Measurements from ENCODE around the gene USP9Y. TPM values are rescaled to one million over a fixed set of nuclear protein-coding genes. Genes with fewer than 3 reads are reported as not detected.
A peak's percentile ranks its signal among the peaks of the same experiment; 100 is the strongest.
"Not testable (repeated sequence)": the region's sequence is repeated elsewhere in the genome, so short reads cannot be mapped to it uniquely, and the experiment has no call there.

The USP9Y gene, protein sequence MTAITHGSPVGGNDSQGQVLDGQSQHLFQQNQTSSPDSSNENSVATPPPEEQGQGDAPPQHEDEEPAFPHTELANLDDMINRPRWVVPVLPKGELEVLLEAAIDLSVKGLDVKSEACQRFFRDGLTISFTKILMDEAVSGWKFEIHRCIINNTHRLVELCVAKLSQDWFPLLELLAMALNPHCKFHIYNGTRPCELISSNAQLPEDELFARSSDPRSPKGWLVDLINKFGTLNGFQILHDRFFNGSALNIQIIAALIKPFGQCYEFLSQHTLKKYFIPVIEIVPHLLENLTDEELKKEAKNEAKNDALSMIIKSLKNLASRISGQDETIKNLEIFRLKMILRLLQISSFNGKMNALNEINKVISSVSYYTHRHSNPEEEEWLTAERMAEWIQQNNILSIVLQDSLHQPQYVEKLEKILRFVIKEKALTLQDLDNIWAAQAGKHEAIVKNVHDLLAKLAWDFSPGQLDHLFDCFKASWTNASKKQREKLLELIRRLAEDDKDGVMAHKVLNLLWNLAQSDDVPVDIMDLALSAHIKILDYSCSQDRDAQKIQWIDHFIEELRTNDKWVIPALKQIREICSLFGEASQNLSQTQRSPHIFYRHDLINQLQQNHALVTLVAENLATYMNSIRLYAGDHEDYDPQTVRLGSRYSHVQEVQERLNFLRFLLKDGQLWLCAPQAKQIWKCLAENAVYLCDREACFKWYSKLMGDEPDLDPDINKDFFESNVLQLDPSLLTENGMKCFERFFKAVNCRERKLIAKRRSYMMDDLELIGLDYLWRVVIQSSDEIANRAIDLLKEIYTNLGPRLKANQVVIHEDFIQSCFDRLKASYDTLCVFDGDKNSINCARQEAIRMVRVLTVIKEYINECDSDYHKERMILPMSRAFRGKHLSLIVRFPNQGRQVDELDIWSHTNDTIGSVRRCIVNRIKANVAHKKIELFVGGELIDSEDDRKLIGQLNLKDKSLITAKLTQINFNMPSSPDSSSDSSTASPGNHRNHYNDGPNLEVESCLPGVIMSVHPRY (N-terminal part only)
- total RNA-seq (not detected), polyA plus RNA-seq (1 to 10 TPM in 1 of 2 donors, not detected in 1; 6.3 TPM)
- long read RNA-seq, donor 1, result 0 reads
- long read RNA-seq, donor 2, result 0 reads

DNA sequence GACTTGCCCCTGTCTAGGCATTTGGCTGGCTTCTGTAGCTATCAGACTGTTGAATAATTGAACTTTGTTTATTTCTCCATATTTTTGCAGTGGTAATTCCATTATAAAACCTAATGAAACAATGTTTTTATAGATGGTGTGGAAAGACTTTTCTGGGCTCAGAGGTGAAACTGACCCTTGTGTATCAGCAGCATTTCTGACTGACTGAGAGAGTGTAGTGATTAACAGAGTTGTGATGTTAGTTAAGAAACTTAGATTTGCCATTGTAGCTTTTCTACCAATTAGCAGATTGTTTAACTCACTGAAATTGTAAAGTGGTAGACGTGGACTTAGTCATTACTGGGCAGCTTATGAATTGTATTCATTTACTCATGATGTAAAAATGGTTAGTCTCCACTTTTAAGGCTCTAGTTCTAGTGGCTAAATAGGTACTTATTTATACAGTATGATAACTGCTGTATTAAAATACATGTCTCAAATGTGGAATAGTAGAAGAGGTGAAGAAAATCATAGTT lies at the start of gene USP9Y:
USP9Y (plus strand) TSS at position 51 of the 515 bp plus-strand sequence. CDS start 8,217 bp downstream, outside the sequence.
- Histone ChIP-seq H3K4me1 (ENCODE audit: control insufficient read depth in 1 of 2, insufficient read depth in 2 of 2, low read length in 2 of 2) (no peaks in the 10 kb centered on the region), H3K4me3 (ENCODE audit: low read length in 2 of 2) (no peak within 1 kb of the TSS), H3K27ac (ENCODE audit: low read depth in 1 of 2, low read length in 2 of 2) (no peak within 1 kb of the TSS), H3K36me3 (ENCODE audit: control insufficient read depth in 1 of 2, insufficient read depth in 2 of 2, low read length in 1 of 2) (no peaks in the 10 kb centered on the region), H3K9me3 (ENCODE audit: control insufficient read depth, low read length) (no peaks in the 10 kb centered on the region), H3K27me3 (ENCODE audit: control insufficient read depth in 1 of 2, insufficient read depth in 2 of 2, low read length in 1 of 2) (no peaks in the 10 kb centered on the region)
- 89% methylated on average over 1 of the region's 1 CpG; no CpG with 5 or more reads in 1 of the 2 donors for WGBS, 2 donors
- DNase-seq (no peak), ATAC-seq (ENCODE audit: low FRiP score) (no peak)
- intact Hi-C loops (cut with DNase I), result no loop called here

DNA sequence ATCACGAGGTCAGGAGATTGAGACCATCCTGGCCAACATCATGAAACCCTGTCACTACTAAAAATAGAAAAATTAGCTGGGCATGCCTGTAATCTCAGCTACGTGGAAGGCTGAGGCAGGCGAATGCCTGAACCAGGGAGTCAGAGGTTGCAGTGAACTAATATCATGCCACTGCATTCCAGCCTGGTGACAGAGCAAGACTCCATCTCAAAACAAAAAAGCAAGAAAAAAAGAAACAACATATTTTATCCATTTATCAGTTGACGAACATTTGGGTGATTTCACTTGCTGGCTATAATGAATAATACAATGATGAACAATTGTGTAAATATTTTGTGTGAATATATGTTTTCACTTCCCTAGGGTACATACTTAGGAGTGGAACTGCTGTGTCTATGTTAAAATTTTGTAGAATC lies 49.4 kb upstream of the USP9Y start:
- DNase-seq (no peak), ATAC-seq (ENCODE audit: low FRiP score) (no peak)
- WGBS, 2 donors, result 6% methylated on average over 4 of the region's 4 CpGs; no CpG with 5 or more reads in 1 of the 2 donors
- H3K4me3 ChIP-seq (ENCODE audit: low read length in 2 of 2), result no peak overlapping the region
- intact Hi-C loops (cut with DNase I), result no loop called here
- H3K36me3 ChIP-seq (ENCODE audit: control insufficient read depth in 1 of 2, insufficient read depth in 2 of 2, low read length in 1 of 2), result no peaks in the 10 kb centered on the region
- H3K27ac ChIP-seq (ENCODE audit: low read depth in 1 of 2, low read length in 2 of 2), result no peak overlapping the region
- H3K27me3 ChIP-seq (ENCODE audit: control insufficient read depth in 1 of 2, insufficient read depth in 2 of 2, low read length in 1 of 2), result no peaks in the 10 kb centered on the region
- H3K4me1 ChIP-seq (ENCODE audit: control insufficient read depth in 1 of 2, insufficient read depth in 2 of 2, low read length in 2 of 2), result no peaks in the 10 kb centered on the region
- no peaks in the 10 kb centered on the region for H3K9me3 ChIP-seq (ENCODE audit: control insufficient read depth, low read length)

DNA sequence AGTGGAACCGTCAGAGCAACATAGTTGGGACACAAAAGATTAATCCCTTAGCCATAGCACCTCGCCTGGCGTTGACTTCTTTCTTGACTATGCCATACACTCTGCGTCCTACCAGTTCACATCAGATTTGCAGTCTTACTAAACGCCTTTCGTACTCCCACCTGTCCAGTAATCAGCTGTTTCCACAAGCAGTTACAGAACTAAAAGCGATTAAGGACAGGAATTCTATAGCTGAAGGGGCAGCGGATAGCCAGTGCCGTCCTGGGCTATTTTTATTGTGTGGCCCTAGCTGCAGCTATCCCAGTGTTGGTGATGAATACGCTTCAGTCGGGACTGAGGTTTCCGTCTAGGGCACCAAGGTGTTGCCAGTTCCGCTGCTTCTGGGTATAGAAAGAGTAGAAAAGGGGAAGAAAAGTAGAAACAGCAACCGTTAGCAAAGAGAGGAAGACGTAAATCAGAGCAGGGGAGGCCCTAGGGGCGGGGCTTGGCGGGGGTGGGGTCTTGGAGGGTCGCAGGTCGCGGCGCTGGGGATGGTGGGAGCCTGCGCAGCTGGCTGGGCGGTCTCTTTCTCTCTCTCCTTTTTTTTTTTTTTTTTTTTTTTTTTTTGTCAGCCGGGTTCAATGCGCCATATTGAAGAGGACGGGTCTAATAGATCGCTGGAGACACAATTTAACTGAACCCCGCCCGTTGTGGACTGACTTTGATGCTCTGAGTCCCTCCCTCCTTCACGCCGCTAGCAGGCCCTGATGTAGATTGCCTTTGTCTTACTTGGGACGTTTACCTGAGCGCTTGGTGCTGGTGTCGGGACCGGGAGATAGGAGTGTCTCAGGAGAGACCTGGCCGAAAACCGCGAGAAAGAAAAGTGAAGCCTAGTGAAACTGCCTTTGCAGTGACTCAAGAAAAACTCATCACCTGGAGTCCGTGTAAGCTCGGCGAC lies 39.0 kb upstream of the USP9Y start:
- Histone ChIP-seq H3K27ac (ENCODE audit: low read depth in 1 of 2, low read length in 2 of 2) (peak overlapping the region in 1 of 2 donors; percentile 92), H3K4me1 (ENCODE audit: control insufficient read depth in 1 of 2, insufficient read depth in 2 of 2, low read length in 2 of 2) (no peaks in the 10 kb centered on the region), H3K36me3 (ENCODE audit: control insufficient read depth in 1 of 2, insufficient read depth in 2 of 2, low read length in 1 of 2) (no peaks in the 10 kb centered on the region), H3K9me3 (ENCODE audit: control insufficient read depth, low read length) (no peaks in the 10 kb centered on the region), H3K4me3 (ENCODE audit: low read length in 2 of 2) (peak overlapping the region in 1 of 2 donors; percentile 97), H3K27me3 (ENCODE audit: control insufficient read depth in 1 of 2, insufficient read depth in 2 of 2, low read length in 1 of 2) (no peaks in the 10 kb centered on the region)
- ATAC-seq (ENCODE audit: low FRiP score), result no peak
- intact Hi-C loops (cut with DNase I), result no loop called here
- WGBS, 2 donors, result 0% methylated on average over 41 of the region's 41 CpGs; no CpG with 5 or more reads in 1 of the 2 donors
- DNase-seq, result no peak

DNA sequence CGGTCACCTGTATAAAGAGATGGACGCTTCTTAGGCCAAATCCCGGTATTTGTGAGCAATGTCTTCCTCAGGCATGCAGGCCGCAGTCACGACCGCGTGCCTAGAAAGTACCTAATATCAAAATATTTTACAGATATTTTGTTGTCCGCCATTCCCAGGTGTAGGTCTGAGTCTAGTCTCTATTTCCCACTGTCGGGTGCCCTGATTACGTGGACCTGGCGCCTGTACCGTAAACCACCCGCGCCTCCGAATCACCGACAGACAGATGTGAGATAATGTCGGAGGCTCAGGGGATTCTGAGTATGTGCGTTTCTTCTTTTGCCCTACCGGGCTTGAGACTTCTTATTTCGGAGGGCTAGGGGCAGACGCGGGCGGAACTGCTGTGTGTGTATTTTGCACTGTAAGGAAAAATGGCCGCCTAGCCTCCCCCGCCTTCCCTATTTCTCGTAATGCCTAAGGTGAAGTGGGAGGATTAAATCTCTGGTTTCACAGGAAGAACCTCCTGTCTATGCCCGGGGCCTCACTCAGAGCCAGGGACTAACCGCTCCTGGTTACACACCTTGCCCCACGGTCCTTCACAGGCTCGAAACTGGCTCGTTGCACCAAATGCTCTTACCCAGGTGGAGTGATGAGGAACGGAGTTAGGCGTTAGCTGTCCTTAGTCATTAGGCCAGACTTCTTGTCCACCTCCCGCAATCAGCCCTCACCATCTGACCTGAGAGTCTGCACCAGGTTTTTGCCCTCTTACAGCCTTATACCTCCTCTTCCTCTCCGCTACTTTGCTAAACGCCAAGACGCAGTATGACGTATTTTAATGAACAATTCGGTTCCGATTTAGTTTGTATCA lies 38.1 kb upstream of the USP9Y start:
- Histone ChIP-seq H3K9me3 (ENCODE audit: control insufficient read depth, low read length) (no peaks in the 10 kb centered on the region), H3K27me3 (ENCODE audit: control insufficient read depth in 1 of 2, insufficient read depth in 2 of 2, low read length in 1 of 2) (no peaks in the 10 kb centered on the region), H3K4me3 (ENCODE audit: low read length in 2 of 2) (peak overlapping the region in 1 of 2 donors; percentile 97), H3K36me3 (ENCODE audit: control insufficient read depth in 1 of 2, insufficient read depth in 2 of 2, low read length in 1 of 2) (no peaks in the 10 kb centered on the region), H3K4me1 (ENCODE audit: control insufficient read depth in 1 of 2, insufficient read depth in 2 of 2, low read length in 2 of 2) (no peaks in the 10 kb centered on the region), H3K27ac (ENCODE audit: low read depth in 1 of 2, low read length in 2 of 2) (peak overlapping the region in 1 of 2 donors; percentile 90)
- ATAC-seq (ENCODE audit: low FRiP score) (no peak), DNase-seq (no peak)
- 0% methylated on average over 40 of the region's 40 CpGs; no CpG with 5 or more reads in 1 of the 2 donors for WGBS, 2 donors
- intact Hi-C loops (cut with DNase I), result no loop called here

DNA sequence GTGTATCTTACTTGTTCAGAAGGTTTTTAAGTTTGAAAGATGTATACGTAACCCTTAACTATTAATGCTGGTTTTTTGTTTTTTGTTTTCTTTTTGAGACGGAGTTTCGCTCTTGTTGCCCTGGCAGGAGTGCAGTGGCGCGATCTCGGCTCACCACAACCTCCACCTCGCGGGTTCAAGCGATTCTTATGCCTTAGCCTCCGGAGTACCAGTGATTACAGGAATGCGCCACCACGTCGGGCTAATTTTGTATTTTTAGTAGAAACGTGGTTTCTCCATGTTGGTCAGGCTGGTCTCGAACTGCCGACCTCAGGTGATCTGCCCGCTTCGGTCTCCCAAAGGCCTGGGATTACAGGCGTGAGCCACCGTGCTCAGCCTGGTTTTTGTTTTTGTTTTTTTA lies 37.2 kb upstream of the USP9Y start:
- H3K27ac ChIP-seq (ENCODE audit: low read depth in 1 of 2, low read length in 2 of 2); H3K9me3 ChIP-seq (ENCODE audit: control insufficient read depth, low read length); DNase-seq; intact Hi-C loops (cut with DNase I); H3K4me3 ChIP-seq (ENCODE audit: low read length in 2 of 2); ATAC-seq (ENCODE audit: low FRiP score); H3K36me3 ChIP-seq (ENCODE audit: control insufficient read depth in 1 of 2, insufficient read depth in 2 of 2, low read length in 1 of 2); H3K4me1 ChIP-seq (ENCODE audit: control insufficient read depth in 1 of 2, insufficient read depth in 2 of 2, low read length in 2 of 2); H3K27me3 ChIP-seq (ENCODE audit: control insufficient read depth in 1 of 2, insufficient read depth in 2 of 2, low read length in 1 of 2): not testable (repeated sequence)
- 53% methylated on average over 20 of the region's 20 CpGs; no CpG with 5 or more reads in 1 of the 2 donors for WGBS, 2 donors

DNA sequence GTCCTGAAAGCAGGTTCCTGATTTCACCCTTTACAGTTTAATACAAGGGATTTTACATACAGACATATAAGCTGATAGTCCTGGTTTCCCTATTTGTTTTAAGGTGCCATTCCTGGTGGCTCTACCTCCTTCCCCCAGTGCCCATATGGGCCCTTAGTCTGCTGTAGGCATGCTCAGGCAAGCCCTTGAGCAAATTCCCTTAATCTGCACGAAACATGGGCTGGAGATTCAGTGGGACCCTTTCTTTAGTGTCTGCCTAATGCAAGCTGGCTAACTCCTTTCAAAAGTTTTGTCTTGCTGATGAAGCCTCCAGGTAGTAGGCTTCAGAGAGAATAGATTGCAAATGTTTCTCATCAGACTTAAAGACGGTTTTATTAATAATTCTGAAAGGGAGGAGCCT lies 22.9 kb upstream of the USP9Y start:
- Histone ChIP-seq H3K27me3 (ENCODE audit: control insufficient read depth in 1 of 2, insufficient read depth in 2 of 2, low read length in 1 of 2) (no peaks in the 10 kb centered on the region), H3K9me3 (ENCODE audit: control insufficient read depth, low read length) (no peaks in the 10 kb centered on the region), H3K36me3 (ENCODE audit: control insufficient read depth in 1 of 2, insufficient read depth in 2 of 2, low read length in 1 of 2) (no peaks in the 10 kb centered on the region), H3K4me3 (ENCODE audit: low read length in 2 of 2) (no peak overlapping the region), H3K27ac (ENCODE audit: low read depth in 1 of 2, low read length in 2 of 2) (no peak overlapping the region), H3K4me1 (ENCODE audit: control insufficient read depth in 1 of 2, insufficient read depth in 2 of 2, low read length in 2 of 2) (no peaks in the 10 kb centered on the region)
- 94% methylated on average over 2 of the region's 2 CpGs; no CpG with 5 or more reads in 1 of the 2 donors for WGBS, 2 donors
- intact Hi-C loops (cut with DNase I), result no loop called here
- ATAC-seq (ENCODE audit: low FRiP score) (no peak), DNase-seq (no peak)

DNA sequence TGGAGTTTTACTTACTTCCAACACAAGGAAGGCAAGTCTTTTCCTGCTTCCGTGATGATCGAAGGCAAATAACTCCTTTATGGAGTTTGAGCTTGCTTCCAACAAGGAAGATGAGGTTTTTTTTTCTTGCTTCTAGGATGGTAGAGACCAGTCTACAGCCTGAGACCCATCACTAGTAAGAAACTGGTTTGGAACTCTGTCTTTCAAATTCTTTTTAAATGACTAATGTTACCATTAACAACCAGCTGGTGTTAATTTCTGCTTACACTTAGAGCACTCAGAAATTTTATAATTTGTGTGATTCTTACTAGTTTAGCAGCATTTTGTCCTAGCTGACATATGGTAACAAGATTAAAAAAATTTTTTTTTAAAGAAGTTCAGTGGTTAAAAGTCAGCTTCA lies 19.5 kb upstream of the USP9Y start:
- DNase-seq, result no peak
- Histone ChIP-seq H3K36me3 (ENCODE audit: control insufficient read depth in 1 of 2, insufficient read depth in 2 of 2, low read length in 1 of 2) (no peaks in the 10 kb centered on the region), H3K4me1 (ENCODE audit: control insufficient read depth in 1 of 2, insufficient read depth in 2 of 2, low read length in 2 of 2) (no peaks in the 10 kb centered on the region), H3K4me3 (ENCODE audit: low read length in 2 of 2) (no peak overlapping the region), H3K27me3 (ENCODE audit: control insufficient read depth in 1 of 2, insufficient read depth in 2 of 2, low read length in 1 of 2) (no peaks in the 10 kb centered on the region), H3K9me3 (ENCODE audit: control insufficient read depth, low read length) (no peaks in the 10 kb centered on the region), H3K27ac (ENCODE audit: low read depth in 1 of 2, low read length in 2 of 2) (no peak overlapping the region)
- ATAC-seq (ENCODE audit: low FRiP score), result no peak
- intact Hi-C loops (cut with DNase I), result no loop called here
- WGBS, 2 donors, result 68% methylated on average over 2 of the region's 2 CpGs; no CpG with 5 or more reads in 1 of the 2 donors
